ENCODE results near the gene CLDND2.

Gene CLDND2

DNA sequence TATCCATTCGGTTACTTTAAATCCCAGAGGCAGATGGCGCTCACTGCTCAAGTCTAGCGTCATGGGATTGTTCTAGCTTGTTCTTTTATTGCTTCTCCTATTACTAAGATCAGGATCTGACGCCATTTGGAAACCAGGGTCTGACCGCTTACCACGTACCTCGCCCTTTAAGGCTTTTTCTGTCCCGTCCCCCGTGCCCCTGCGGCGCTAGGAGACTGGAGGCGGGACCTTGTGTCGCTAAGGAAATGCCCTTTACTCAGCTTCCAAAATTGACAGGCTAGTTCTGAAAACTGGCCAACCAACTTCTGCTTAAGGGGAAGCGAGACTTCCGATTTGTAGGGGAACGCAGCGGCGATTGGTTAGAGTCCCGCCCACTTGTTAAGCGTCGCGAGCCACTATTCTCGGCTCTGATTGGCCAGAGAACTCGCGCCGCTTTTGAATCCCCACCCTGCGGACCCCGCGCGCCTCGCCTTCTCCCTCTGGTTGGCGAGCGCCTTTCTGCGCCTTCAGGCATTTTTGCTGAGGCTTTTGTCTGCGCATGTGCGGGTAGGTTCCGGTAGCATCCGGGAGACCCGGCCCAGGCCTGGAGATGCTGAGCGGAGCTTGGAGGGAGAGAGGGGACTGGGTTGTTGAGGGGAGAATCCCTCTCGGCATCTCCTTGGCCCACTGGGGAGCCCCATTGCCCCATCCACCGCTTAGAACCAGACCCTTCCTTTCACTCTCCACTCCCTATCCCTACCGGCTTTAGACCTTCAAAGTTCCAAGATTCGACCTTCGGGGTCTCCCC lies 25.4 kb upstream of the CLDND2 start:
- no peak for TF ChIP-seq CTCF (IDR thresholded peaks at IDR 0.05; ENCODE audit: insufficient read depth, low read depth, low read length, missing control alignments)
- peak; percentile 100 for DNase-seq (ENCODE audit: low read depth)
- H3K4me3 ChIP-seq (ENCODE audit: low read depth, low read length) = peak overlapping the region; percentile 86

GRCh38 chr19:51392701-51393100 lies 23.9 kb upstream of the CLDND2 start:
- TF ChIP-seq CTCF (IDR thresholded peaks at IDR 0.05; ENCODE audit: insufficient read depth, low read depth, low read length, missing control alignments) = no peak
- DNase-seq (ENCODE audit: low read depth) = no peak
- no peak overlapping the region for H3K4me3 ChIP-seq (ENCODE audit: low read depth, low read length)

- no peak overlapping the region for H3K4me3 ChIP-seq (ENCODE audit: low read depth, low read length)
- DNase-seq (ENCODE audit: low read depth) = no peak
- no peak for TF ChIP-seq CTCF (IDR thresholded peaks at IDR 0.05; ENCODE audit: insufficient read depth, low read depth, low read length, missing control alignments)
Observed at GRCh38 chr19:51391073-51391611, 22.3 kb upstream of the CLDND2 start.

DNA sequence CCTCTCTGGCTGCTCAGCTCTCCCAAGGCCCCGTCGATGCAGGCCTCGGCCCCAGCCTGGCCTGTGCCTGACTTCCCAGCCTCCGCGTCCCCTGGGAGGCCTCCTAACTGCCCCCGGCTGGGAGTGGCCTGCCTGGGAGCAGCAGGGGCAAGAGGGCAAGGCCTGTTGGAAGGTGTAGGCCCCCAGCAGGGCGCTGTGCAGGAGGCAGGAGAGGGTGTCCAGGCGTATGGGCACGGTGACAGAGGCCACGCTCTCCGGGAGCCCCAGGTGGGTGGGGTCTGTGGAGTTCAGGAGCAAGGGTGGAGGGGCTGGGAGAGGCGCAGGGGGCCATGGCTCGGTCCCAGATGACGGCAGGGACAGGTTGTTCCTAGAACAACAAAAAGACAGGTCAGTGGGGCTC lies 20.3 kb upstream of the CLDND2 start:
- TF ChIP-seq CTCF (IDR thresholded peaks at IDR 0.05; ENCODE audit: insufficient read depth, low read depth, low read length, missing control alignments) = no peak

DNA sequence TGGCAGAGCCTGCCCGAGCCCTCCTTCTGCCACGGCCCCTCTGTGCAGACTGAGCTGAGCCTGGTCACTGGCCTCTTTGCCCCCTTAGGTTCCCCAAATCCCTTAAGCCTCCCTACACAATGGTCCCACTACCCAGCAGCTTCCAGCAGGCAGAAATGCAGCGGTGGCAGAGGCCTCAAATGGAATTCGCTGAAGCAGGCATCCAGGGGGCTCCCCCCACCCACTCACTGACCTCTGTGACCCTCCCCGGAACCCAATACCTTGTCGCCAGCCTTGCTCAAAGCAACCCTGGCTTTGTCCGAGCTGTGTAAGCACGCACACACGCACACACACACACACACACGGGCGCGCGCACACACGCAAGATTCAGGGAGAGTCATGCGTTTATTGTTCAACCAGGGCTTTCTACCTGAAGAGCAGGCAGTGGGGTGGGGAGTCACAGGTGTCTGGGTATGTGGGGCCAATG lies 19.2 kb upstream of the CLDND2 start, which contains the start of gene LIM2:
TSS of gene LIM2 (minus strand) at position 51 of the 466 bp plus-strand sequence. CDS start 531 bp downstream, outside the sequence.
- TF ChIP-seq CTCF (IDR thresholded peaks at IDR 0.05; ENCODE audit: insufficient read depth, low read depth, low read length, missing control alignments) = no peak
- DNase-seq (ENCODE audit: low read depth) = no peak
- H3K4me3 ChIP-seq (ENCODE audit: low read depth, low read length) = no peak within 1 kb of the TSS

More for the DNA sequence above, 20.3 kb upstream of the CLDND2 start:
- no peak for DNase-seq (ENCODE audit: low read depth)
- H3K4me3 ChIP-seq (ENCODE audit: low read depth, low read length) = no peak overlapping the region

DNA sequence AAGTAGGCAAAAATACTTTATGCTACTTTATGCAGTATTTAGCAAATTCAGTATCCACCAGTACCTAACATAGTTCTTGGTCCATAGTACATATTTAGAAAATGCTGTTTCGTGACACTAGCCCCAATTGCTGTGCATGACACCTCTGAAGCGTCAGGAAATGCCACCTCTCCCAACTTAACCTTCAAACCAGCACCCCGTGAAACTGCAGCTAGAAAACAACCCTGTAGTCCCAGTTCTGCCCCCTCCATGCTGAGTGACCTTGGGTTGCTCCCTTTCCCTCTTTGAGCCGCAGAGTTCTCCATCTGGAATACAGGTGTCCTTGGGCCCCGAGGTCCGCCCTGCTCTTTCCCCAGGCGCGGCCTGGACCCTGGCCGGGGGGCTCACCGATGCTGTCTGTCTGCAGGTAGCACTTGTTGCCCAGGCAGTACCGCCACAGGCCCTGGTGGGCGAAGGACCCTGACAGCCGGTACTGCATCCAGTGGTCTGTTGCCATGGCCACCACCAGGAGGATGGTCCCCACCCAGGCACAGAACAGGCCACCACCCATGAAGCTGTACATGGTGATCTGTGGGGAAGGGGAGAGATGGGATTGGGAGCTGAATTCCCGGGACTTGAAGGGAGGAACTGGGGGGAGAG lies 18.2 kb upstream of the CLDND2 start:
- no peak for DNase-seq (ENCODE audit: low read depth)
- no peak for TF ChIP-seq CTCF (IDR thresholded peaks at IDR 0.05; ENCODE audit: insufficient read depth, low read depth, low read length, missing control alignments)
- no peak overlapping the region for H3K4me3 ChIP-seq (ENCODE audit: low read depth, low read length)
